H9 (cell line): ENCODE measurements around the gene ING2. TPM values are rescaled to one million over a fixed set of nuclear protein-coding genes. Genes with fewer than 3 reads are reported as not detected.

Experiments
- DNase-seq: peaks from one replicate; pipeline ENCODE4 v3.0.0-alpha.2; 2017
- H2AFZ ChIP-seq: one replicate; pipeline ENCODE4 v1.6.1; 2013; ENCODE audit warnings: mild to moderate bottlenecking, low read length, control low read depth, moderate library complexity
- H2AK5ac ChIP-seq: 2 replicates; pipeline ENCODE4 v1.6.1; 2013; ENCODE audit warnings: low read length, control low read depth, mixed read lengths; ENCODE audit not compliant: insufficient read length
- H2BK120ac ChIP-seq: one replicate; pipeline ENCODE4 v1.6.1; 2013; ENCODE audit warnings: low read depth, mild to moderate bottlenecking, low read length, control low read depth, inconsistent platforms; ENCODE audit not compliant: poor library complexity, severe bottlenecking
- H2BK12ac ChIP-seq: 2 replicates; pipeline ENCODE4 v1.6.1; 2013; ENCODE audit warnings: low read length, control low read depth, mixed read lengths, low read depth; ENCODE audit not compliant: insufficient read length
- H2BK15ac ChIP-seq: 2 replicates; pipeline ENCODE4 v1.6.1; 2013; ENCODE audit warnings: low read depth, low read length, control low read depth
- H2BK20ac ChIP-seq: one replicate; pipeline ENCODE4 v1.6.1; 2013; ENCODE audit warnings: low read depth, mild to moderate bottlenecking, low read length, control low read depth, inconsistent platforms; ENCODE audit not compliant: poor library complexity, severe bottlenecking
- H2BK5ac ChIP-seq: 2 replicates; pipeline ENCODE4 v1.6.1; 2013; ENCODE audit warnings: low read length, control low read depth, mixed read lengths; ENCODE audit not compliant: insufficient read length
- H3K14ac ChIP-seq: 2 replicates; pipeline ENCODE4 v1.6.1; 2013; ENCODE audit warnings: low read length, control low read depth; ENCODE audit not compliant: insufficient read depth
- H3K18ac ChIP-seq: 2 replicates; pipeline ENCODE4 v1.6.1; 2013; ENCODE audit warnings: low read depth, mild to moderate bottlenecking, mixed read lengths, low read length, control low read depth; ENCODE audit not compliant: insufficient read length
- H3K23ac ChIP-seq: 2 replicates; pipeline ENCODE4 v1.6.1; 2013; ENCODE audit warnings: low read length, control low read depth, mixed read lengths, low read depth; ENCODE audit not compliant: insufficient read length
- H3K23me2 ChIP-seq: 2 replicates; pipeline ENCODE4 v1.6.1; 2013; ENCODE audit warnings: low read depth, mild to moderate bottlenecking, mixed read lengths, low read length, control low read depth; ENCODE audit not compliant: insufficient read length, poor library complexity, severe bottlenecking
- H3K27ac ChIP-seq: 2 replicates; pipeline ENCODE4 v1.5.1; 2013; ENCODE audit warnings: low read length, control low read depth, mixed read lengths, low read depth; ENCODE audit not compliant: insufficient read length
- H3K27me3 ChIP-seq: 2 replicates; pipeline ENCODE4 v1.6.1; 2013; ENCODE audit warnings: low read length, control low read depth, inconsistent platforms; ENCODE audit not compliant: insufficient read depth
- H3K4ac ChIP-seq: 2 replicates; pipeline ENCODE4 v1.6.1; 2013; ENCODE audit warnings: low read depth, mild to moderate bottlenecking, control low read depth, inconsistent platforms, low read length, moderate library complexity
- H3K4me1 ChIP-seq: 2 replicates; pipeline ENCODE4 v1.6.1; 2013; ENCODE audit warnings: low read length, control low read depth, inconsistent platforms; ENCODE audit not compliant: insufficient read depth
- H3K4me2 ChIP-seq: 2 replicates; pipeline ENCODE4 v1.6.1; 2013; ENCODE audit warnings: low read length, control low read depth, mixed read lengths; ENCODE audit not compliant: insufficient read length, insufficient read depth
- H3K56ac ChIP-seq: 2 replicates; pipeline ENCODE4 v1.6.1; 2013; ENCODE audit warnings: low read depth, mild to moderate bottlenecking, mixed read lengths, low read length, control low read depth; ENCODE audit not compliant: insufficient read length
- H3K79me1 ChIP-seq: 2 replicates; pipeline ENCODE4 v1.6.1; 2013; ENCODE audit warnings: low read depth, mild to moderate bottlenecking, moderate library complexity, low read length, control low read depth, inconsistent platforms; ENCODE audit not compliant: insufficient read depth, poor library complexity, severe bottlenecking
- H3K79me2 ChIP-seq: 2 replicates; pipeline ENCODE4 v1.6.1; 2013; ENCODE audit warnings: low read length, control low read depth, inconsistent platforms; ENCODE audit not compliant: insufficient read depth
- H3K9ac ChIP-seq: 2 replicates; pipeline ENCODE4 v1.6.1; 2013; ENCODE audit warnings: low read length, control low read depth, mixed read lengths; ENCODE audit not compliant: insufficient read length; ENCODE audit errors: extremely low read depth
- H3K9me3 ChIP-seq: one replicate; pipeline ENCODE4 v1.6.1; 2013; ENCODE audit warnings: low read depth, low read length, inconsistent platforms; ENCODE audit not compliant: control insufficient read depth
- H3T11ph ChIP-seq: one replicate; pipeline ENCODE4 v1.6.1; 2013; ENCODE audit warnings: mild to moderate bottlenecking, low read length, control low read depth, inconsistent platforms
- H4K20me1 ChIP-seq: one replicate; pipeline ENCODE4 v1.6.1; 2013; ENCODE audit not compliant: control insufficient read depth, insufficient read length, insufficient read depth
- H4K5ac ChIP-seq: 2 replicates; pipeline ENCODE4 v1.6.1; 2013; ENCODE audit warnings: low read depth, mild to moderate bottlenecking, mixed read lengths, low read length, control low read depth; ENCODE audit not compliant: insufficient read length
- H4K8ac ChIP-seq: replicated peaks from 2 replicates; pipeline ENCODE4 v1.6.1; 2013; ENCODE audit warnings: low read length, control low read depth, mixed read lengths, low read depth; ENCODE audit not compliant: insufficient read length
- H4K91ac ChIP-seq: 2 replicates; pipeline ENCODE4 v1.6.1; 2013; ENCODE audit warnings: low read depth, mild to moderate bottlenecking, moderate library complexity, mixed read lengths, low read length, control low read depth; ENCODE audit not compliant: insufficient read length
- H3K27ac Mint-ChIP-seq, 3 experiments: 2 replicates in 2 of 3; 3 replicates in 1 of 3; pipeline ENCODE4 v1.8.0; 2020 to 2021; ENCODE audit warnings: mixed read lengths in 3 of 3, mild to moderate bottlenecking in 1 of 3, moderate library complexity in 1 of 3
- H3K27me3 Mint-ChIP-seq: 2 replicates; pipeline ENCODE4 v1.8.0; 2021; ENCODE audit warnings: low read depth, mild to moderate bottlenecking, moderate library complexity, mixed read lengths
- H3K36me3 Mint-ChIP-seq, 3 experiments: 2 replicates in 2 of 3; 3 replicates in 1 of 3; pipeline ENCODE4 v1.8.0; 2020 to 2021; ENCODE audit warnings: low read depth in 3 of 3, mixed read lengths in 3 of 3; ENCODE audit not compliant: insufficient read depth in 1 of 3
- H3K4me1 Mint-ChIP-seq, 2 experiments: 2 replicates each; pipeline ENCODE4 v1.8.0; 2020; ENCODE audit warnings: mixed read lengths in 2 of 2
- H3K4me3 Mint-ChIP-seq, 2 experiments: 2 replicates in 1 of 2; 3 replicates in 1 of 2; pipeline ENCODE4 v1.8.0; 2020 to 2021; ENCODE audit warnings: mild to moderate bottlenecking in 2 of 2, mixed read lengths in 2 of 2, moderate library complexity in 1 of 2
- H3K9me3 Mint-ChIP-seq, 2 experiments: 2 replicates in 1 of 2; 3 replicates in 1 of 2; pipeline ENCODE4 v1.8.0; 2020; ENCODE audit warnings: mild to moderate bottlenecking in 2 of 2, mixed read lengths in 2 of 2, moderate library complexity in 1 of 2
- CTCF ChIP-seq: fragments of 200-600 bp; sonication (generic); conservative IDR thresholded peaks from 3 replicates; pipeline ENCODE4 v1.8.0; 2021; ENCODE audit warnings: antibody characterized with exemption, mild to moderate bottlenecking
- WGBS: extraction: QIAGEN DNeasy Blood & Tissue Kit; methylation state at CpG from one replicate; pipeline ENCODE4 v1.1.7; 2013; ENCODE audit warnings: missing lambda C conversion rate, low lambda C conversion rate, mixed read lengths; ENCODE audit not compliant: insufficient read length; ENCODE audit errors: extremely low coverage; 5-methylcytosine and 5-hydroxymethylcytosine counted together
- total RNA-seq: library from RNA; stranded (reverse); gene quantifications from 2 replicates; pipeline ENCODE4 v1.2.1, GENCODE V29; 2021

ING2 gene
- total RNA-seq, 1 experiment from 2014 or later: 18.6 TPM

GRCh38 chr4:183468210-183469095, 36.4 kb upstream of the ING2 start:
- peaks cover 21 to 22% of the 10 kb centered on the region in 2 experiments for H3K4me1 Mint-ChIP-seq
- no peaks in the 10 kb centered on the region for H3K27me3 ChIP-seq
- no peak for TF ChIP-seq CTCF
- no peaks in the 10 kb centered on the region for H3K79me2 ChIP-seq
- H3T11ph ChIP-seq: no peak overlapping the region
- no peak overlapping the region for H2BK5ac ChIP-seq
- DNase-seq: no peak
- H4K5ac ChIP-seq: no peak overlapping the region
- H3K4me1 ChIP-seq: no peaks in the 10 kb centered on the region; the same call in 1 of the 2 replicates
- no peak overlapping the region for H2AK5ac ChIP-seq
- H4K91ac ChIP-seq: no peak overlapping the region
- no peak overlapping the region for H4K8ac ChIP-seq
- H3K79me1 ChIP-seq: no peaks in the 10 kb centered on the region
- no peak overlapping the region for H3K18ac ChIP-seq
- H2AFZ ChIP-seq: no peak overlapping the region
- peaks cover 10 to 24% of the 10 kb centered on the region in 2 experiments; a peak in 4 of 5 replicates for H3K9me3 Mint-ChIP-seq
- no peak overlapping the region for H3K4ac ChIP-seq
- H3K23ac ChIP-seq: no peak overlapping the region
- H3K9ac ChIP-seq: no peak overlapping the region
- no peak overlapping the region for H2BK120ac ChIP-seq
- no peak overlapping the region for H3K27ac ChIP-seq
- no CpG with 5 or more reads among the region's 7 CpGs for WGBS
- H4K20me1 ChIP-seq: no peaks in the 10 kb centered on the region
- H3K27me3 Mint-ChIP-seq: no peaks in the 10 kb centered on the region
- no peak overlapping the region for H3K4me3 Mint-ChIP-seq
- H2BK15ac ChIP-seq: no peak overlapping the region; the same call in 1 of the 2 replicates
- H3K9me3 ChIP-seq: no peaks in the 10 kb centered on the region
- H3K27ac Mint-ChIP-seq: no peak overlapping the region
- H3K23me2 ChIP-seq: no peaks in the 10 kb centered on the region
- no peak overlapping the region for H3K4me2 ChIP-seq
- no peak overlapping the region for H3K14ac ChIP-seq
- H2BK20ac ChIP-seq: no peak overlapping the region
- H2BK12ac ChIP-seq: no peak overlapping the region
- H3K36me3 Mint-ChIP-seq: peaks cover 15 to 34% (median 24%) of the 10 kb centered on the region in 3 experiments
- H3K56ac ChIP-seq: no peak overlapping the region
